IMR-90 (cell line): Measurements from ENCODE around the gene ENHO. TPM values are rescaled to one million over a fixed set of nuclear protein-coding genes. Genes with fewer than 3 reads are reported as not detected.

Source experiments
- ATAC-seq: fragments of 200-7000 bp; cut with Tn5 transposase; 2 replicates; pipeline ENCODE4 v1.9.1; 2020; ENCODE audit warnings: low read depth, mild to moderate bottlenecking, moderate library complexity
- BruUV-seq: library from RNA; stranded (reverse); fragments of 400-500 nt; replicated peaks from 2 replicates; lab custom pipeline; 2021; lab: Mats Ljungman, UMichigan
- CTCF ChIA-PET: fragments of 300-600 bp; formaldehyde crosslinking; extraction: SDS; loops from one replicate; lab custom pipeline; 2021; ENCODE audit warnings: antibody characterized with exemption; lab: Yijun Ruan, JAX
- POLR2A ChIA-PET: fragments of 300-600 bp; sonication (Branson Sonifier 250); formaldehyde crosslinking; loops from one replicate; lab custom pipeline; 2022; ENCODE audit warnings: antibody characterized with exemption; ENCODE audit not compliant: unreplicated experiment; lab: Charles Lee
- DNase-seq: peaks from one replicate; pipeline ENCODE4 v3.0.0; 2013
- H2AFZ ChIP-seq: replicated peaks from 2 replicates; pipeline ENCODE3; 2013; ENCODE audit warnings: low read length, mild to moderate bottlenecking; ENCODE audit not compliant: poor library complexity
- H2AK5ac ChIP-seq: 2 replicates; pipeline ENCODE4 v1.6.1; 2013; ENCODE audit warnings: low read depth, low read length, inconsistent platforms
- H2AK9ac ChIP-seq: replicated peaks from 2 replicates; pipeline ENCODE3; 2013; ENCODE audit warnings: mild to moderate bottlenecking, low read depth, low read length, moderate library complexity; ENCODE audit not compliant: poor library complexity
- H2BK120ac ChIP-seq: 2 replicates; pipeline ENCODE4 v1.6.1; 2013; ENCODE audit warnings: low read depth, low read length, inconsistent platforms
- H2BK15ac ChIP-seq: 3 replicates; pipeline ENCODE4 v1.6.1; 2013; ENCODE audit warnings: low read depth, low read length, inconsistent platforms
- H2BK20ac ChIP-seq: 2 replicates; pipeline ENCODE4 v1.6.1; 2013; ENCODE audit warnings: low read depth, mild to moderate bottlenecking, inconsistent platforms, low read length, moderate library complexity
- H2BK5ac ChIP-seq: 2 replicates; pipeline ENCODE4 v1.6.1; 2013; ENCODE audit warnings: mild to moderate bottlenecking, low read depth, low read length, inconsistent platforms; ENCODE audit not compliant: poor library complexity, severe bottlenecking
- H3K14ac ChIP-seq: replicated peaks from 2 replicates; pipeline ENCODE4 v1.6.1; 2013; ENCODE audit warnings: low read depth, low read length, inconsistent platforms
- H3K18ac ChIP-seq: 2 replicates; pipeline ENCODE4 v1.6.1; 2013; ENCODE audit warnings: low read depth, low read length, control low read depth
- H3K23ac ChIP-seq: 2 replicates; pipeline ENCODE4 v1.6.1; 2013; ENCODE audit warnings: low read depth, low read length, inconsistent platforms
- H3K27ac ChIP-seq: 2 replicates; pipeline ENCODE4 v1.5.1; 2013; ENCODE audit warnings: mild to moderate bottlenecking, control low read depth, low read length; ENCODE audit not compliant: insufficient read depth
- H3K27me3 ChIP-seq: 2 replicates; pipeline ENCODE4 v1.6.1; 2013; ENCODE audit warnings: low read length; ENCODE audit not compliant: control insufficient read depth, insufficient read depth
- H3K36me3 ChIP-seq: 2 replicates; pipeline ENCODE4 v1.6.1; 2013; ENCODE audit warnings: low read length, mixed read lengths; ENCODE audit not compliant: control insufficient read depth, insufficient read depth
- H3K4ac ChIP-seq: 2 replicates; pipeline ENCODE4 v1.6.1; 2013; ENCODE audit warnings: low read depth, low read length, inconsistent platforms
- H3K4me1 ChIP-seq: 2 replicates; pipeline ENCODE4 v1.6.1; 2013; ENCODE audit warnings: low read length, mixed read lengths; ENCODE audit not compliant: control insufficient read depth, insufficient read depth
- H3K4me2 ChIP-seq: 2 replicates; pipeline ENCODE4 v1.6.1; 2013; ENCODE audit warnings: low read depth, mild to moderate bottlenecking, control low read depth, low read length, moderate library complexity
- H3K4me3 ChIP-seq: 2 replicates; pipeline ENCODE4 v1.5.1; 2013; ENCODE audit warnings: low read depth, mild to moderate bottlenecking, control low read depth, low read length, moderate library complexity; ENCODE audit not compliant: insufficient read depth
- H3K56ac ChIP-seq: 2 replicates; pipeline ENCODE4 v1.6.1; 2013; ENCODE audit warnings: low read length, inconsistent platforms; ENCODE audit not compliant: insufficient read depth; ENCODE audit errors: extremely low read depth
- H3K79me1 ChIP-seq, 2 experiments: 2 replicates each; pipeline ENCODE4 v1.6.1; 2013; ENCODE audit warnings: low read length in 2 of 2, inconsistent platforms in 1 of 2, low read depth in 1 of 2
- H3K9ac ChIP-seq: 2 replicates; pipeline ENCODE4 v1.6.1; 2013; ENCODE audit warnings: low read depth, low read length, control low read depth
- H3K9me1 ChIP-seq: 2 replicates; pipeline ENCODE4 v1.6.1; 2013; ENCODE audit warnings: low read length, inconsistent platforms; ENCODE audit not compliant: insufficient read depth
- H3K9me3 ChIP-seq: 2 replicates; pipeline ENCODE4 v1.6.1; 2013; ENCODE audit warnings: low read length; ENCODE audit not compliant: control insufficient read depth, insufficient read depth
- H4K20me1 ChIP-seq: 2 replicates; pipeline ENCODE4 v1.6.1; 2013; ENCODE audit warnings: low read length, inconsistent platforms; ENCODE audit not compliant: insufficient read depth
- H4K5ac ChIP-seq: 2 replicates; pipeline ENCODE4 v1.6.1; 2013; ENCODE audit warnings: mild to moderate bottlenecking, low read depth, low read length, control low read depth
- H4K8ac ChIP-seq, 2 experiments: 2 replicates each; pipeline ENCODE4 v1.6.1; 2013; ENCODE audit warnings: low read depth in 2 of 2, low read length in 2 of 2, control low read depth in 1 of 2, inconsistent platforms in 1 of 2
- H4K91ac ChIP-seq: 2 replicates; pipeline ENCODE4 v1.6.1; 2013; ENCODE audit warnings: low read depth, low read length, inconsistent platforms; ENCODE audit not compliant: insufficient read depth
- CEBPB ChIP-seq: IDR thresholded peaks from 2 replicates; pipeline ENCODE4 v1.6.1; 2012; ENCODE audit warnings: low read depth, low read length, improper control_type of control experiment
- CHD1 ChIP-seq: IDR thresholded peaks from 2 replicates; pipeline ENCODE4 v1.6.1; 2012; ENCODE audit warnings: low read depth, low read length, improper control_type of control experiment
- MXI1 ChIP-seq: IDR thresholded peaks from 2 replicates; pipeline ENCODE4 v1.6.1; 2012; ENCODE audit warnings: low read depth, mild to moderate bottlenecking, low read length, moderate library complexity, borderline replicate concordance
- RCOR1 ChIP-seq: IDR thresholded peaks from 2 replicates; pipeline ENCODE4 v1.6.1; 2012; ENCODE audit warnings: mild to moderate bottlenecking, low read length, improper control_type of control experiment; ENCODE audit not compliant: insufficient replicate concordance
- WGBS, 2 experiments: methylation state at CpG; one replicate each; pipeline versions ENCODE4 v1.1.5 to v1.1.7; 2013; ENCODE audit warnings: missing lambda C conversion rate in 2 of 2; ENCODE audit not compliant: insufficient read length in 1 of 2; ENCODE audit errors: extremely low coverage in 2 of 2; 5-methylcytosine and 5-hydroxymethylcytosine counted together
- dilution Hi-C: fragments of 300-500 bp; cut with HindIII; formaldehyde crosslinking; loops from one replicate; pipeline ENCODE4 v1.14.3; 2018; ENCODE audit warnings: low sequenced_read_pairs; ENCODE audit not compliant: unreplicated experiment
- in situ Hi-C: fragments of 300-500 bp; cut with MboI; formaldehyde crosslinking; loops from 3 replicates; pipeline ENCODE4 v1.14.3; 2019; ENCODE audit warnings: low sequenced_read_pairs, inconsistent platforms, mixed read lengths
- intact Hi-C: fragments of 100-400 bp; cut with micrococcal nuclease; formaldehyde crosslinking; loops from 2 replicates; pipeline ENCODE4 v1.10.0; 2022
- polyA plus RNA-seq, 3 experiments: library from polyadenylated mRNA; depleted of rRNA; stranded (reverse); fragments of >200 nt; gene quantifications; 2 replicates each; pipeline ENCODE4 v1.2.3, GENCODE V29; 2012; ENCODE audit warnings: low replicate concordance in 1 of 3
- total RNA-seq: library from RNA; depleted of rRNA; stranded (reverse); fragments of >200 nt; gene quantifications from 2 replicates; pipeline ENCODE4 v1.2.3, GENCODE V29; 2012

ENHO gene
- total and polyA plus RNA-seq, 2 of the 4 experiments (the other 2 are of a cell fraction), result not detected

DNA sequence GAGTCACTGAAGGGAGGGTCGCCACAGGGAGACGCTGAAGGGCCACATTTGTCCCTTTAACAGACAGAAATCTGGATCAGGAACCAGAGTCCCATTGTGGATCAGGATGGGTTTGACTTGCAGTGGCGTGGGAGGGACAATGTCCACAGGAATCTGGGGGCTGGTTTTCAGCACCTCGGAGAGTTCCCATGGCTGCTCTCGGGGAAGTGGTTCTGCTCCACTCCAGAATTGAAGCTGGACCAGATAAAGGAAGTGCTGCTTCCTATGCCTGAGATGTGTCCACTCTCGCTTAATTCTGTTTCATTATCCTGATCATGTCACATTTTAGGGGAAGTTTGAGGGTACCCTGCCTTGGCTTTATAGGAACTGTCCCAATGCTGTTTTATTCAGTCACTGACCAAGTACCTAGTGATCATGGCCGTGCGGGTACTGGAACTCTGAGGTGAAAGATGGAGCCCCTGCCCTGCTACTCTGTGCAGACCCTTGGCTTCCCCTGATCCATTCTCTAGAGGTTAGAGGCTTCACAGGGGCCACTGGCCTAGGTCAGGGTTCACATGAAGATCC, 28.7 kb downstream of the ENHO start:
- H3K9me3 ChIP-seq, result no peaks in the 10 kb centered on the region
- H4K8ac ChIP-seq, result no peak overlapping the region
- no peak overlapping the region for H3K18ac ChIP-seq
- dilution Hi-C loops (no loop called here), in situ Hi-C loops (loop anchor here (5.0 to 10.0 kb wide), 2 partner anchors 59 to 87 kb away; no protein-coding TSS in a partner anchor), intact Hi-C loops (loop anchor here (1.0 kb wide), 1 partner anchor 63 kb away; no protein-coding TSS in a partner anchor)
- no peak overlapping the region for H4K5ac ChIP-seq
- no peak overlapping the region for H2BK5ac ChIP-seq
- 0 out of 2 replicates have a peak, but pooled peaks have one; percentile 37 for TF ChIP-seq MXI1
- no peak for TF ChIP-seq RCOR1
- no peak for TF ChIP-seq CHD1
- TF ChIP-seq CEBPB, result no peak
- no peaks in the 10 kb centered on the region for H3K79me1 ChIP-seq
- no peak overlapping the region for H2AK9ac ChIP-seq
- no peaks in the 10 kb centered on the region for H4K20me1 ChIP-seq
- no TSS peak for BruUV-seq
- no peak overlapping the region for H2AFZ ChIP-seq
- no peak overlapping the region for H2BK15ac ChIP-seq
- no peaks in the 10 kb centered on the region for H3K9me1 ChIP-seq
- 52% methylated on average over 4 of the region's 8 CpGs; no CpG with 5 or more reads in 1 of the 2 experiments for WGBS, 2 experiments
- no peak overlapping the region for H3K9ac ChIP-seq
- no peak overlapping the region for H3K27ac ChIP-seq
- no peak overlapping the region for H2AK5ac ChIP-seq
- no peaks in the 10 kb centered on the region for H3K36me3 ChIP-seq
- H3K4ac ChIP-seq, result no peak overlapping the region
- H3K56ac ChIP-seq, result no peak overlapping the region
- no peak overlapping the region for H3K4me3 ChIP-seq
- H4K91ac ChIP-seq, result no peak overlapping the region
- no peak overlapping the region for H2BK120ac ChIP-seq
- DNase-seq, result peak; percentile 53
- no peaks in the 10 kb centered on the region for H3K4me1 ChIP-seq
- no peak overlapping the region for H3K23ac ChIP-seq
- ChIA-PET CTCF (interaction anchor here (1.0 kb wide), 1 partner anchor 90 kb away, joined by 3 read pairs; no protein-coding TSS in a partner anchor), POLR2A (no interaction called here)
- peaks cover 29% of the 10 kb centered on the region for H3K27me3 ChIP-seq
- ATAC-seq, result peak; percentile 88
- no peak overlapping the region for H3K14ac ChIP-seq
- no peak overlapping the region for H2BK20ac ChIP-seq
- H3K4me2 ChIP-seq, result no peak overlapping the region
